Measurements from ENCODE around the gene PRKCZ. TPM values are rescaled to one million over a fixed set of nuclear protein-coding genes. Genes with fewer than 3 reads are reported as not detected.
A peak's percentile ranks its signal among the peaks of the same experiment; 100 is the strongest.

PRKCZ gene
- total RNA-seq, 2 experiments from 2014 or later, result 17.8 to 19.0 TPM

DNA sequence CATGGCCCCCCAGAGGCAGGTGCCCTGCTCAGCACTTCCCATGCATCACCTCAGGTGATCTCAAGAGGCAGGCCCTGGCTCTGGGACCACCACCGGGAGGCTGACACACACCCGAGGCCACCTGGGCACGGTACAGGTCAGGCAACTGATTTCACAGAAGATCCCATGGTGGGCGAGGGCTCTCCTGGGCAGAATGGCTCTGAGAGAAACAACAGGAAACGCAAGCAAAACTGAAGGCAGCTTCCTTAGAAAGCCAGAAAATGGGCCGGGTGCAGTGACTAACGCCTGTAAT is 166.5 kb downstream of the PRKCZ start:
- POLR2A ChIA-PET, result no interaction called here

DNA sequence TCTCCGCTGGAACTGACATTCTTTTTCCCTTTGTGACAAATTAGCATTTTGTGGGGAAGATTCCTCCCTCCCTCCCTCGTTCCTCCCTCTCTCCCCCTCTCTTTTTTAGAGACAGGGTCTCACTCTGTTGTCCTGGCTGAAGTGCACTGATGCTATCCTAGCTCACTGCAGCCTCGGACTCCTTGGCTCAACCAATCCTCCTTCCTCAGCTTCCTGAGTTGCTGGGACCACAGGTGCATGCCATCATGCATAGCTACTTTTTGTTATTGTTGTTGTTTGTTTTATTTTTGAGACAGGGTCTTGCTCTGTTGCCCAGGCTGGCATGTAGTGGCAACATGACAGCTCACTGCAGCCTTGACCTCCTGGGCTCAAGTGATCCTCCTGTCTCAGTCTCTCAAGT is 171.1 kb downstream of the PRKCZ start:
- DNase-seq (no peak), ATAC-seq (ENCODE audit: poor library complexity) (no peak)
- intact Hi-C loops (cut with DNase I, micrococcal nuclease), result no loop called here
- Mint-ChIP-seq H3K27me3 (no peaks in the 10 kb centered on the region), H3K36me3 (ENCODE audit: low read depth) (peaks cover 2% of the 10 kb centered on the region), H3K27ac (no peak overlapping the region), H3K4me3 (no peak overlapping the region), H3K9me3 (no peaks in the 10 kb centered on the region), H3K4me1 (ENCODE audit: low read depth) (peaks cover 2% of the 10 kb centered on the region)
- H3K27me3 ChIP-seq (ENCODE audit: control insufficient read depth in 1 of 2, insufficient read depth in 2 of 2, low read length in 2 of 2), result no peaks in the 10 kb centered on the region
- no peaks in the 10 kb centered on the region for H3K36me3 ChIP-seq (ENCODE audit: insufficient read depth, low read length)
- TF ChIP-seq, protein P1, sequence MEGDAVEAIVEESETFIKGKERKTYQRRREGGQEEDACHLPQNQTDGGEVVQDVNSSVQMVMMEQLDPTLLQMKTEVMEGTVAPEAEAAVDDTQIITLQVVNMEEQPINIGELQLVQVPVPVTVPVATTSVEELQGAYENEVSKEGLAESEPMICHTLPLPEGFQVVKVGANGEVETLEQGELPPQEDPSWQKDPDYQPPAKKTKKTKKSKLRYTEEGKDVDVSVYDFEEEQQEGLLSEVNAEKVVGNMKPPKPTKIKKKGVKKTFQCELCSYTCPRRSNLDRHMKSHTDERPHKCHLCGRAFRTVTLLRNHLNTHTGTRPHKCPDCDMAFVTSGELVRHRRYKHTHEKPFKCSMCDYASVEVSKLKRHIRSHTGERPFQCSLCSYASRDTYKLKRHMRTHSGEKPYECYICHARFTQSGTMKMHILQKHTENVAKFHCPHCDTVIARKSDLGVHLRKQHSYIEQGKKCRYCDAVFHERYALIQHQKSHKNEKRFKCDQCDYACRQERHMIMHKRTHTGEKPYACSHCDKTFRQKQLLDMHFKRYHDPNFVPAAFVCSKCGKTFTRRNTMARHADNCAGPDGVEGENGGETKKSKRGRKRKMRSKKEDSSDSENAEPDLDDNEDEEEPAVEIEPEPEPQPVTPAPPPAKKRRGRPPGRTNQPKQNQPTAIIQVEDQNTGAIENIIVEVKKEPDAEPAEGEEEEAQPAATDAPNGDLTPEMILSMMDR (IDR thresholded peaks at IDR 0.05), result no peak
- H3K4me1 ChIP-seq (ENCODE audit: insufficient read depth, low read length), result peaks cover 8% of the 10 kb centered on the region
- H3K4me3 ChIP-seq (ENCODE audit: low read length), result no peak overlapping the region
- no peaks in the 10 kb centered on the region for H3K9me3 ChIP-seq (ENCODE audit: control insufficient read depth in 1 of 2, insufficient read depth in 1 of 2, low read length in 2 of 2)
- no peak overlapping the region for H3K27ac ChIP-seq (ENCODE audit: low read depth in 1 of 2, low read length in 2 of 2)
- CTCF ChIA-PET, result interaction anchor here (1.8 kb wide), 1 partner anchor 26 kb away, joined by 5 read pairs; the partner anchor contains the start of gene FAAP20
- POLR2A ChIA-PET, result interaction anchor here (0.6 kb wide), 1 partner anchor 14 kb away, joined by 3 read pairs; no protein-coding TSS in a partner anchor

More for the DNA sequence above, 166.5 kb downstream of the PRKCZ start:
- H3K27ac Mint-ChIP-seq, result no peak overlapping the region
- H3K4me1 Mint-ChIP-seq (ENCODE audit: low read depth), result no peaks in the 10 kb centered on the region
- no peak for DNase-seq
- H3K9me3 ChIP-seq (ENCODE audit: control insufficient read depth in 1 of 2, insufficient read depth in 1 of 2, low read length in 2 of 2), result no peaks in the 10 kb centered on the region
- H3K4me3 ChIP-seq (ENCODE audit: low read length), result no peak overlapping the region
- H3K36me3 Mint-ChIP-seq (ENCODE audit: low read depth), result no peaks in the 10 kb centered on the region
- H3K36me3 ChIP-seq (ENCODE audit: insufficient read depth, low read length), result no peaks in the 10 kb centered on the region
- intact Hi-C loops (cut with DNase I, micrococcal nuclease), result no loop called here
- ATAC-seq (ENCODE audit: poor library complexity), result no peak
- H3K9me3 Mint-ChIP-seq, result no peaks in the 10 kb centered on the region
- CTCF ChIA-PET, result no interaction called here
- H3K27ac ChIP-seq (ENCODE audit: low read depth in 1 of 2, low read length in 2 of 2), result no peak overlapping the region
- H3K4me3 Mint-ChIP-seq, result no peak overlapping the region
- peaks cover 22% of the 10 kb centered on the region for H3K4me1 ChIP-seq (ENCODE audit: insufficient read depth, low read length)
- H3K27me3 Mint-ChIP-seq, result no peaks in the 10 kb centered on the region
- no peaks in the 10 kb centered on the region for H3K27me3 ChIP-seq (ENCODE audit: control insufficient read depth in 1 of 2, insufficient read depth in 2 of 2, low read length in 2 of 2)
- TF ChIP-seq, protein P1 (IDR thresholded peaks at IDR 0.05), result no peak

DNA sequence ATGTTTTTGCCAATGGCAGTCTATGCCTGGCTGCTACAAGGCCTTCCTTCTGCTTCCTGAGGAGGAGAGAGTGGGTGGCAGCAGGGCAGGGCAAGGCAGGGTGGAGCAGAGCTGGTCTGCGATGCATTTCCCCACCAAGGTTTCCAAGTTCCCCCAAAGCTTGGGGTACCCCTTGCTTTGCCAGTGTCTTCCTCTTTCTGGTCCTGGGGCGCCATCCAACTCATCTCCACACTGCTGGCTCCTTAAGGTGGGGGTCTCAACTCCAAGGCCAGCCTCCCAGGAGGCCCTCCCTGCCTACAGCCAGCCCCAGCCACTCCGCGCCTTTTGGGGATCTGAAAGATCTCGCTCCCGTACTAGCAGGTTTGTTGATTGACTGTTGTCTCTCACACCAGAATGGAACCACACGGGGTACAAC is 174.0 kb downstream of the PRKCZ start:
- POLR2A ChIA-PET, result no interaction called here

More for the DNA sequence above, 174.0 kb downstream of the PRKCZ start:
- Histone ChIP-seq H3K36me3 (ENCODE audit: insufficient read depth, low read length) (no peaks in the 10 kb centered on the region), H3K9me3 (ENCODE audit: control insufficient read depth in 1 of 2, insufficient read depth in 1 of 2, low read length in 2 of 2) (no peaks in the 10 kb centered on the region), H3K4me3 (ENCODE audit: low read length) (no peak overlapping the region), H3K27me3 (ENCODE audit: control insufficient read depth in 1 of 2, insufficient read depth in 2 of 2, low read length in 2 of 2) (no peaks in the 10 kb centered on the region), H3K4me1 (ENCODE audit: insufficient read depth, low read length) (peaks cover 17% of the 10 kb centered on the region), H3K27ac (ENCODE audit: low read depth in 1 of 2, low read length in 2 of 2) (no peak overlapping the region)
- H3K27ac Mint-ChIP-seq, result no peak overlapping the region
- CTCF ChIA-PET, result interaction anchor here (1.5 to 2.7 kb wide), 2 partner anchors 12 to 29 kb away, joined by 5 to 7 read pairs; partner anchors contain the start of gene FAAP20
- no peak overlapping the region for H3K4me3 Mint-ChIP-seq
- DNase-seq (peak in 1 of 14 experiments; percentile 18), ATAC-seq (ENCODE audit: poor library complexity) (no peak)
- H3K27me3 Mint-ChIP-seq, result no peaks in the 10 kb centered on the region
- H3K4me1 Mint-ChIP-seq (ENCODE audit: low read depth), result peaks cover 5% of the 10 kb centered on the region
- TF ChIP-seq, protein P1 (IDR thresholded peaks at IDR 0.05), result no peak
- peaks cover 9% of the 10 kb centered on the region for H3K36me3 Mint-ChIP-seq (ENCODE audit: low read depth)
- intact Hi-C loops (cut with DNase I, micrococcal nuclease), result no loop called here
- H3K9me3 Mint-ChIP-seq, result no peaks in the 10 kb centered on the region
